ENCODE data around the gene DLGAP1. TPM values are rescaled to one million over a fixed set of nuclear protein-coding genes. Genes with fewer than 3 reads are reported as not detected.

The DLGAP1 gene
- total and polyA plus RNA-seq, 2 donors (not counting 1 experiment from before 2014, with no cell fraction given) = 0.07 to 0.61 TPM

GRCh38 chr18:3466045-3466444 lies 989.1 kb downstream of the DLGAP1 start:
- no peaks in the 10 kb centered on the region for H4K20me1 ChIP-seq (ENCODE audit: control insufficient read depth, insufficient read depth, low read length, poor library complexity, severe bottlenecking)
- Mint-ChIP-seq H3K27ac (no peak overlapping the region), H3K4me1 (peaks cover 4% of the 10 kb centered on the region), H3K27me3 (no peaks in the 10 kb centered on the region), H3K9me3 (ENCODE audit: insufficient read depth) (peaks cover 3% of the 10 kb centered on the region), H3K4me3 (no peak overlapping the region)
- DNase-seq (no peak), ATAC-seq (ENCODE audit: low read depth) (no peak)
- no peaks in the 10 kb centered on the region for H3K27me3 ChIP-seq (replicated peaks in 1 of 4; ENCODE audit: control extremely low read depth in 1 of 4, control insufficient read depth in 3 of 4, insufficient read depth in 4 of 4, low read length in 3 of 4)
- H3K4me1 ChIP-seq (ENCODE audit: control insufficient read depth in 2 of 2, insufficient read depth in 2 of 2, low read length in 2 of 2) = peaks cover 0 to 4% of the 10 kb centered on the region in 2 donors
- H3K9me3 ChIP-seq (ENCODE audit: control extremely low read depth in 1 of 3, control insufficient read depth in 2 of 3, insufficient read depth in 1 of 3, low read length in 2 of 3) = peaks cover 3 to 9% (median 3%) of the 10 kb centered on the region in 3 donors
- ChIA-PET POLR2A (no interaction called here), CTCF (interaction anchor here (0.8 to 2.8 kb wide), 7 partner anchors 8 to 128 kb away, joined by 3 to 18 read pairs (median 5); no protein-coding TSS in a partner anchor)
- H3K79me2 ChIP-seq (ENCODE audit: control insufficient read depth, insufficient read depth, low read length) = peaks cover 3% of the 10 kb centered on the region
- H2AFZ ChIP-seq (ENCODE audit: insufficient read depth, low read depth, low read length, poor library complexity, severe bottlenecking) = no peak overlapping the region
- no peak overlapping the region for H3K9ac ChIP-seq (ENCODE audit: low read length)
- H3K27ac ChIP-seq (ENCODE audit: low read length in 2 of 2) = no peak overlapping the region
- no peak for TF ChIP-seq CTCF (IDR thresholded peaks at IDR 0.05)
- TF ChIP-seq EZH2 (IDR thresholded peaks at IDR 0.05; ENCODE audit: borderline replicate concordance, insufficient read depth, low read depth, low read length, poor library complexity, severe bottlenecking) = no peak
- H3K4me2 ChIP-seq (replicated peaks; ENCODE audit: low read depth, low read length, poor library complexity, severe bottlenecking) = no peak overlapping the region
- H3K4me3 ChIP-seq (ENCODE audit: control extremely low read depth in 1 of 5, extremely low read depth in 1 of 5, insufficient read depth in 1 of 5, low read depth in 2 of 5, low read length in 4 of 5) = no peak overlapping the region
- WGBS (ENCODE audit: insufficient coverage) = 60% methylated on average over 1 of the region's 5 CpGs
- intact Hi-C loops (cut with micrococcal nuclease) = no loop called here
- H3K36me3 ChIP-seq (replicated peaks in 1 of 2; ENCODE audit: control extremely low read depth in 1 of 2, control insufficient read depth in 1 of 2, extremely low read depth in 1 of 2, insufficient read depth in 2 of 2, low read length in 1 of 2) = peaks cover 0 to under 1% of the 10 kb centered on the region in 2 experiments

DNA sequence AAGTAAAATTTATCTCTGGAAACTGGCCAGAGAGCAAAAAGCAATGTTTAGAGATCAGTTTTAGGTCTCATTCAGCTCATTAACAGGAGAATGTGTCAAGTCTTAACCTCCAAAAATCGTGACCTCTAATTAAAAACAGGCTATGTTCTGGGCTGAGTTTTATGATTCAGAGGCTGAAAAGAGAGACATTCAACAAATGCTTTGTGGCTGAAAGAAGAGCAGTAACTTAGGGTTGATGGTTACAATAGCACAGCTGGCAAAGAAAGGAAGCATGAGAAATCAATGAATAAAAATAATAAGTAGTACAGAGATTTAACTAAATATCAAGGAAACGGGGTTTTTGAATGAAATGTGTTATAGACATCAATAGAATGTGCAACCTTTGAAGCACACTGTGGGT lies 992.1 kb downstream of the DLGAP1 start:
- Histone ChIP-seq H4K20me1 (ENCODE audit: control insufficient read depth, insufficient read depth, low read length, poor library complexity, severe bottlenecking) (no peaks in the 10 kb centered on the region), H3K4me1 (ENCODE audit: control insufficient read depth in 2 of 2, insufficient read depth in 2 of 2, low read length in 2 of 2) (peaks cover 0 to 7% of the 10 kb centered on the region in 2 donors), H3K27ac (ENCODE audit: low read length in 2 of 2) (no peak overlapping the region), H2AFZ (ENCODE audit: insufficient read depth, low read depth, low read length, poor library complexity, severe bottlenecking) (no peak overlapping the region), H3K36me3 (replicated peaks in 1 of 2; ENCODE audit: control extremely low read depth in 1 of 2, control insufficient read depth in 1 of 2, extremely low read depth in 1 of 2, insufficient read depth in 2 of 2, low read length in 1 of 2) (peaks cover 4 to 6% of the 10 kb centered on the region in 2 experiments), H3K4me3 (ENCODE audit: control extremely low read depth in 1 of 5, extremely low read depth in 1 of 5, insufficient read depth in 1 of 5, low read depth in 2 of 5, low read length in 4 of 5) (no peak overlapping the region), H3K9ac (ENCODE audit: low read length) (no peak overlapping the region), H3K4me2 (replicated peaks; ENCODE audit: low read depth, low read length, poor library complexity, severe bottlenecking) (no peak overlapping the region), H3K9me3 (ENCODE audit: control extremely low read depth in 1 of 3, control insufficient read depth in 2 of 3, insufficient read depth in 1 of 3, low read length in 2 of 3) (peaks cover 3 to 10% (median 3%) of the 10 kb centered on the region in 3 donors), H3K27me3 (replicated peaks in 1 of 4; ENCODE audit: control extremely low read depth in 1 of 4, control insufficient read depth in 3 of 4, insufficient read depth in 4 of 4, low read length in 3 of 4) (no peaks in the 10 kb centered on the region), H3K79me2 (ENCODE audit: control insufficient read depth, insufficient read depth, low read length) (peaks cover 3% of the 10 kb centered on the region)
- DNase-seq (no peak), ATAC-seq (ENCODE audit: low read depth) (no peak)
- TF ChIP-seq CTCF (IDR thresholded peaks at IDR 0.05) (no peak), EZH2 (IDR thresholded peaks at IDR 0.05; ENCODE audit: borderline replicate concordance, insufficient read depth, low read depth, low read length, poor library complexity, severe bottlenecking) (no peak)
- Mint-ChIP-seq H3K27ac (no peak overlapping the region), H3K4me1 (peaks cover 19% of the 10 kb centered on the region), H3K27me3 (no peaks in the 10 kb centered on the region), H3K9me3 (ENCODE audit: insufficient read depth) (peaks cover 3% of the 10 kb centered on the region), H3K4me3 (no peak overlapping the region)
- CTCF ChIA-PET = interaction anchor here (0.6 to 1.8 kb wide), 6 partner anchors 8 to 167 kb away, joined by 3 to 7 read pairs (median 4); no protein-coding TSS in a partner anchor
- POLR2A ChIA-PET = interaction anchor here (0.9 kb wide), 1 partner anchor 12 kb away, joined by 5 read pairs; no protein-coding TSS in a partner anchor
- intact Hi-C loops (cut with micrococcal nuclease) = no loop called here
- no CpG with 5 or more reads among the region's 2 CpGs for WGBS (ENCODE audit: insufficient coverage)
